RWPE2 (cell line): ENCODE results near the gene HECW1.
"Not testable (repeated sequence)": the region's sequence is repeated elsewhere in the genome, so short reads cannot be mapped to it uniquely, and the experiment has no call there.

Experiments
- ATAC-seq: fragments of 200-7000 bp; cut with Tn5 transposase; 3 replicates; pipeline ENCODE4 v1.9.1; 2021; ENCODE audit warnings: low read depth
- DNase-seq: peaks from one replicate; pipeline ENCODE4 v3.0.0-alpha.2; 2020; ENCODE audit warnings: low spot score
- H3K27ac ChIP-seq: fragments of 450-650 bp; 2 replicates; pipeline ENCODE4 v1.5.1; 2017; ENCODE audit warnings: mild to moderate bottlenecking; ENCODE audit not compliant: poor library complexity, severe bottlenecking
- H3K27me3 ChIP-seq: fragments of 250-450 bp; sonication (Bioruptor Pico); 2 replicates; pipeline ENCODE4 v1.5.1; 2021; ENCODE audit warnings: mild to moderate bottlenecking, moderate library complexity; ENCODE audit not compliant: insufficient read depth, poor library complexity, severe bottlenecking
- H3K36me3 ChIP-seq: fragments of 250-450 bp; sonication (Bioruptor Pico); 2 replicates; pipeline ENCODE4 v1.5.1; 2020; ENCODE audit warnings: low read depth, mild to moderate bottlenecking, moderate library complexity
- H3K4me1 ChIP-seq: fragments of 250-450 bp; sonication (Bioruptor Pico); 2 replicates; pipeline ENCODE4 v1.5.1; 2021; ENCODE audit warnings: mild to moderate bottlenecking, moderate library complexity; ENCODE audit not compliant: insufficient read depth, poor library complexity, severe bottlenecking
- H3K4me3 ChIP-seq: fragments of 250-450 bp; sonication (Bioruptor Pico); 2 replicates; pipeline ENCODE4 v1.5.1; 2021; ENCODE audit warnings: mild to moderate bottlenecking, moderate library complexity; ENCODE audit not compliant: severe bottlenecking
- H3K9me3 ChIP-seq: fragments of 250-450 bp; sonication (Bioruptor Pico); 2 replicates; pipeline ENCODE4 v1.5.1; 2021; ENCODE audit warnings: mild to moderate bottlenecking, moderate library complexity; ENCODE audit not compliant: severe bottlenecking
- TF ChIP-seq, protein P1 (sequence below): fragments of 450-650 bp; IDR thresholded peaks from one replicate; pipeline ENCODE4 v1.5.1; 2017; ENCODE audit warnings: mild to moderate bottlenecking, moderate library complexity; ENCODE audit not compliant: poor library complexity, severe bottlenecking

The HECW1 gene

DNA sequence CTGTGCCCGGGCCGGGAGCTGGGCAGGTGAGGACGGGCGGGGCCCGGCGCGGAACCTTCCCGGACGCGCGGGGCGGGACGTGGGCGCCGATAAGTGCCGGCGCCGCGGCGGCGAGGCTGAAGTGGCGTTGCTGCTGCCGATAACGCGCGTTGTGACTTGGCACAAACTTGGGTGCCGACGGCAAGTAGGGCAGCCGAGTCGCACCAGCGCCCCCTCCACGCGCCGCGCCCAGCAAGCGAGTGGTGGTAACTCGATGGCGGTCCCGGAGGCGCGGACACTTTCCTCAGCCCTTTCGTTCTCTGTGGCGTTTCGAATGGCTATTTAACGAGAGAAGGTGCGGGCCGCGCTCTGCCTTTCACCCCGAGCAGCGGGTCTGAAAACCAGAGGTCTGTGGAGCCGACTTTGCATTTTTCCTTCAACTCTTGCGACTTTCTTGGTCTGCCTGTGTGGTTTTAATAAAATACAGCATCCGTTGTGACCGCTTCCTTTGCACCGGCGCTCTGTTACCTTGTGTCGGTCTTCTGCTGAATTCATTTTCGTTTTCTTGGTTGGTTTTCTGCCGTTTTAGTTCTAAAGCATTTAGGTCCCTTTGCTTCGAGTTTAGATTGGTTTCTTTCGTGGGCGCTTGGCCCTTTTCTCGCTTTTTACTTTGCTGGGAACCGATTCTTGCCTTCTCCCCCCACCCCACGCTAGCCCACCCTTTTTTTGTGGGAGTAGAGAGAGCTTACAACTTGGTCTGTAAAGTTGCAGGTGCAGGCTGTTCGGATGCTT lies 471.2 kb downstream of the HECW1 start:
- H3K36me3 ChIP-seq = peaks cover 40% of the 10 kb centered on the region
- peak overlapping the region; percentile 98 for H3K4me3 ChIP-seq
- TF ChIP-seq, protein P1, sequence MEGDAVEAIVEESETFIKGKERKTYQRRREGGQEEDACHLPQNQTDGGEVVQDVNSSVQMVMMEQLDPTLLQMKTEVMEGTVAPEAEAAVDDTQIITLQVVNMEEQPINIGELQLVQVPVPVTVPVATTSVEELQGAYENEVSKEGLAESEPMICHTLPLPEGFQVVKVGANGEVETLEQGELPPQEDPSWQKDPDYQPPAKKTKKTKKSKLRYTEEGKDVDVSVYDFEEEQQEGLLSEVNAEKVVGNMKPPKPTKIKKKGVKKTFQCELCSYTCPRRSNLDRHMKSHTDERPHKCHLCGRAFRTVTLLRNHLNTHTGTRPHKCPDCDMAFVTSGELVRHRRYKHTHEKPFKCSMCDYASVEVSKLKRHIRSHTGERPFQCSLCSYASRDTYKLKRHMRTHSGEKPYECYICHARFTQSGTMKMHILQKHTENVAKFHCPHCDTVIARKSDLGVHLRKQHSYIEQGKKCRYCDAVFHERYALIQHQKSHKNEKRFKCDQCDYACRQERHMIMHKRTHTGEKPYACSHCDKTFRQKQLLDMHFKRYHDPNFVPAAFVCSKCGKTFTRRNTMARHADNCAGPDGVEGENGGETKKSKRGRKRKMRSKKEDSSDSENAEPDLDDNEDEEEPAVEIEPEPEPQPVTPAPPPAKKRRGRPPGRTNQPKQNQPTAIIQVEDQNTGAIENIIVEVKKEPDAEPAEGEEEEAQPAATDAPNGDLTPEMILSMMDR = no peak
- H3K4me1 ChIP-seq = peaks cover 25% of the 10 kb centered on the region
- no peak for ATAC-seq
- H3K9me3 ChIP-seq = no peaks in the 10 kb centered on the region
- peak overlapping the region; percentile 84 for H3K27ac ChIP-seq
- no peaks in the 10 kb centered on the region for H3K27me3 ChIP-seq
- DNase-seq = peak; percentile 68

DNA sequence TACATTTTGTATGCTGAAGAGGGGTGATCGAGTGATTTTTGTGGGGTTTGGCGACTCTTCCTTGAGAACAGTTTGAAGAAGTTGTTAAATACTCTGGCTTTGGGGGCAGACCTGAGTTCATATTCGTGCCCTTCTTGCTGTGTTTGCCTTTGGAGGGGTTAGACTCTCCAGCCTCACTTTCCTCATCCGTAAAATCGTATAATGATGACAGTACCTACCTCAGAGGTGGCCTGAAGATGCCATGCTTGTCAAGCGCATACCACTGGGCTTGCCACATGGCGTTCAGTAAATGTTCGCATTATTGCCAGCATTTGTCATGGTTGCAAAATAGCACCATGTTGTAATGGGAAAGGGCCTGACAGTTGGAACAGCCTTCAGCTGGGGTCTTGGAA lies 471.7 kb downstream of the HECW1 start:
- H3K4me3 ChIP-seq = peak overlapping the region; percentile 98
- peak overlapping the region; percentile 84 for H3K27ac ChIP-seq
- peaks cover 30% of the 10 kb centered on the region for H3K4me1 ChIP-seq
- TF ChIP-seq, protein P1 = no peak
- H3K36me3 ChIP-seq = peaks cover 46% of the 10 kb centered on the region
- H3K9me3 ChIP-seq = no peaks in the 10 kb centered on the region
- no peaks in the 10 kb centered on the region for H3K27me3 ChIP-seq
- ATAC-seq = peak; percentile 16
- DNase-seq = no peak

DNA sequence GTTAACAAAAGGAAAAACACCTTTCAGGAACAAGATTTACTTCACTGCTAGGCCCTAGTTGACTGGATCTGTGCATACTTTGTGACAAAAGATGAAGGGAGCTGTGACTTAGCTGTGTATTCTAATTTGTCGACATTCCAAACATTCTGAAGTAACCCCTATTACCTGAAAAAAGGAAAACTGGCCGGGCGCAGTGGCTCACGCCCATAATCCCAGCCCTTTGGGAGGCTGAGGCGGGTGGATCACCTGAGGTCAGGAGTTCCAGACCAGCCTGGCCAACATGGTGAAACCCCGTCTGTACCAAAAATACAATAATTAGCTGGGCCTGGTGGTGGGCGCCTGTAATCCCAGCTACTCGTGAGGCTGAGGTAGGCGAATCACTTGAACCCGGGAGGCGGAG lies 472.3 kb downstream of the HECW1 start:
- not testable (repeated sequence) for DNase-seq, ATAC-seq, H3K27me3 ChIP-seq, H3K9me3 ChIP-seq
- H3K4me1 ChIP-seq = peaks cover 35% of the 10 kb centered on the region
- peaks cover 50% of the 10 kb centered on the region for H3K36me3 ChIP-seq
- peak overlapping the region; percentile 84 for H3K27ac ChIP-seq
- peak overlapping the region; percentile 98 for H3K4me3 ChIP-seq

DNA sequence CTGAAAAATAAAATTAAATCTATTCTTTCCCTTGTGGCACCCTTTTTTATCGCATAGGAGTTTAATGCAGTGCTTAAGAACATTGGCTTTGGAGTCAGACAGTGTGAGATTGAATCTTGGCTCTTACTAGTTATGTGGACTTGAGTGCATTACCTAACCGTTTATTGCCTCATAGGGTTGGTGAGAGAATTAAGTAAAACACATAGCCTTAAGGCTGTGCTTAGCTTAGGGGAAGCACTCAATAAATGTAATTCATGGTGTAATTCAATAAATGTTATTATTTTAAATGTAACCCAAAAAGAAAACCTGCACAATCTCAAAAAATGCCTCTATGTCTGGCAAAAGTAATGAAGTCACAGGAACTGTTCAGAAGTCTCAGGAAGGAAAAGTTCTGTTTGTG lies 473.1 kb downstream of the HECW1 start:
- Histone ChIP-seq H3K36me3 (peaks cover 57% of the 10 kb centered on the region), H3K27me3 (no peaks in the 10 kb centered on the region), H3K9me3 (no peaks in the 10 kb centered on the region), H3K4me3 (peak overlapping the region; percentile 98), H3K4me1 (peaks cover 41% of the 10 kb centered on the region), H3K27ac (peak overlapping the region; percentile 84)
- ATAC-seq = peak; percentile 33
- no peak for DNase-seq
- TF ChIP-seq, protein P1 = no peak

DNA sequence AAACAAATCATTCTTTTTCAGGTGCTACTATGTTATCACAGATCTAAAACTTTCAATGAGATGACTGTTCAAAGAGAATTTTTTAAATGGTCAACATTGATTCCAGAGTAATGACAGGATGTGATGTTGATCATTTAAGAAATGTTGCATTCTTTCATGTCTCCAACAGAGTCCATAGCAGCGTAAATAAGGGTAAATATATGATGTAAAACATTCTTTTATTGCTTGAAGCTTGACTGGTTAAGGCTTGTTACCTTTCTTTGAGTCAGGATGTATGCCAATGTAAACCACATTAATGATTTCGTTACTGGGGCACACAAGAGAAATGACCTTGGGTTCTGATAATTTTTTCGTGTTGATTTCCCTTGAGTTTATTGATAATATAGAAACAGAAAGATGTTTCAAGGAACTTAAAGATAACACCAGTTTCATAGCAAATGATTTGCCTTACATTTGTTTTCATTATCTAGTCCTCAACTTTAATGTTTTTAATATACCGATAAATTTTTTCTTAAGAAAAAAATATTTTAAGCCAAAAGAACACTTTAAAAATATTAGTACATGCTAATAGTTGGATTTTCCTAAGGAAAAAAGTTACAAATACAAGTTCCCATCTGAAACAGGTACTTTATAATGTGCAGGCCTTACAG lies 473.9 kb downstream of the HECW1 start:
- Histone ChIP-seq H3K4me3 (peak overlapping the region; percentile 98), H3K27me3 (no peaks in the 10 kb centered on the region), H3K27ac (peak overlapping the region; percentile 84), H3K36me3 (peaks cover 65% of the 10 kb centered on the region), H3K9me3 (no peaks in the 10 kb centered on the region), H3K4me1 (peaks cover 50% of the 10 kb centered on the region)
- DNase-seq (no peak), ATAC-seq (peak; percentile 66)
- TF ChIP-seq, protein P1 = no peak
